CD14-positive monocyte (primary cell): ENCODE data around the gene CCT2. TPM values are rescaled to one million over a fixed set of nuclear protein-coding genes. Genes with fewer than 3 reads are reported as not detected.
A peak's percentile ranks its signal among the peaks of the same experiment; 100 is the strongest.

ENCODE experiments used
- DNase-seq, 3 donors: peaks; one replicate each; pipeline ENCODE4 v3.0.0-alpha.2; 2011 to 2022
- H2AFZ ChIP-seq: 2 replicates; pipeline ENCODE4 v1.6.0; 2012; ENCODE audit warnings: mild to moderate bottlenecking, low read depth, low read length, inconsistent platforms; ENCODE audit not compliant: insufficient read depth, poor library complexity, severe bottlenecking
- H3K27ac ChIP-seq, 2 donors: 1 replicate in 1 of 2; 2 replicates in 1 of 2; pipeline ENCODE4 v1.5.1; 2012 to 2013; ENCODE audit warnings: low read length in 2 of 2, control low read depth in 1 of 2, inconsistent platforms in 1 of 2, low read depth in 1 of 2, mild to moderate bottlenecking in 1 of 2
- H3K27me3 ChIP-seq, 2 donors: one replicate each; pipeline versions ENCODE4 v1.6.0 to v1.6.1; 2011 to 2013; ENCODE audit warnings: low read length in 2 of 2; ENCODE audit not compliant: control insufficient read depth in 2 of 2, insufficient read depth in 2 of 2
- H3K36me3 ChIP-seq, 2 donors: replicated peaks in 1 of 2; 1 replicate in 1 of 2; 2 replicates in 1 of 2; pipeline versions ENCODE4 v1.5.1 to v1.6.1; 2012 to 2013; ENCODE audit warnings: low read length in 2 of 2, control low read depth in 1 of 2, inconsistent platforms in 1 of 2, mild to moderate bottlenecking in 1 of 2; ENCODE audit not compliant: insufficient read depth in 2 of 2, control insufficient read depth in 1 of 2
- H3K4me1 ChIP-seq, 2 donors: 1 replicate in 1 of 2; 2 replicates in 1 of 2; pipeline versions ENCODE4 v1.5.1 to v1.6.1; 2012 to 2013; ENCODE audit warnings: low read length in 2 of 2, control low read depth in 1 of 2, inconsistent platforms in 1 of 2, mild to moderate bottlenecking in 1 of 2, moderate library complexity in 1 of 2; ENCODE audit not compliant: insufficient read depth in 2 of 2, control insufficient read depth in 1 of 2
- H3K4me2 ChIP-seq: replicated peaks from 2 replicates; pipeline ENCODE3; 2012; ENCODE audit warnings: low read length, moderate library complexity, mild to moderate bottlenecking; ENCODE audit not compliant: poor library complexity, severe bottlenecking; ENCODE audit errors: extremely low read depth
- H3K4me3 ChIP-seq, 3 experiments: fragments of 200-600 bp in 1 of 3; sonication (generic) in 1 of 3; replicated peaks in 1 of 3; 1 replicate in 2 of 3; 2 replicates in 1 of 3; pipeline ENCODE4 v1.5.1; 2011 to 2013; ENCODE audit warnings: low read length in 3 of 3, mild to moderate bottlenecking in 3 of 3, control low read depth in 2 of 3, low read depth in 2 of 3, inconsistent platforms in 1 of 3, moderate library complexity in 1 of 3
- H3K79me2 ChIP-seq: 2 replicates; pipeline ENCODE4 v1.6.0; 2012; ENCODE audit warnings: mild to moderate bottlenecking, control low read depth, inconsistent platforms, low read length, moderate library complexity; ENCODE audit not compliant: insufficient read depth
- H3K9ac ChIP-seq: 2 replicates; pipeline ENCODE4 v1.6.0; 2017; ENCODE audit warnings: low read length, mild to moderate bottlenecking; ENCODE audit not compliant: insufficient read depth, poor library complexity, severe bottlenecking
- H3K9me3 ChIP-seq, 2 donors: replicated peaks in 1 of 2; 1 replicate in 1 of 2; 2 replicates in 1 of 2; pipeline versions ENCODE4 v1.5.1 to v1.6.1; 2012 to 2013; ENCODE audit warnings: low read length in 2 of 2, control low read depth in 1 of 2; ENCODE audit not compliant: control insufficient read depth in 1 of 2, insufficient read depth in 1 of 2
- H4K20me1 ChIP-seq: 2 replicates; pipeline ENCODE4 v1.6.0; 2012; ENCODE audit warnings: mild to moderate bottlenecking, low read length, control low read depth, moderate library complexity; ENCODE audit not compliant: insufficient read depth
- H3K27ac Mint-ChIP-seq, 7 donors: one replicate each; pipeline ENCODE4 v1.8.0; 2020; ENCODE audit warnings: mild to moderate bottlenecking in 7 of 7, mixed read lengths in 7 of 7, moderate library complexity in 6 of 7, inconsistent platforms in 2 of 7
- H3K27me3 Mint-ChIP-seq, 3 donors: one replicate each; pipeline ENCODE4 v1.8.0; 2021 to 2022; ENCODE audit warnings: low read depth in 3 of 3, mild to moderate bottlenecking in 3 of 3, mixed read lengths in 3 of 3, moderate library complexity in 3 of 3, inconsistent platforms in 1 of 3
- H3K36me3 Mint-ChIP-seq, 2 donors: one replicate each; pipeline ENCODE4 v1.8.0; 2020; ENCODE audit warnings: mixed read lengths in 2 of 2, inconsistent platforms in 1 of 2, mild to moderate bottlenecking in 1 of 2
- H3K4me1 Mint-ChIP-seq: one replicate; pipeline ENCODE4 v1.8.0; 2020; ENCODE audit warnings: mild to moderate bottlenecking, mixed read lengths
- H3K4me3 Mint-ChIP-seq, 2 donors: one replicate each; pipeline ENCODE4 v1.8.0; 2020; ENCODE audit warnings: mild to moderate bottlenecking in 2 of 2, mixed read lengths in 2 of 2, moderate library complexity in 1 of 2
- H3K9me3 Mint-ChIP-seq, 7 donors: one replicate each; pipeline ENCODE4 v1.8.0; 2020 to 2022; ENCODE audit warnings: mixed read lengths in 7 of 7, mild to moderate bottlenecking in 6 of 7, moderate library complexity in 6 of 7, inconsistent platforms in 2 of 7
- WGBS: methylation state at CpG from one replicate; pipeline ENCODE4 v1.1.5; 2013; ENCODE audit warnings: missing lambda C conversion rate; ENCODE audit not compliant: insufficient coverage; 5-methylcytosine and 5-hydroxymethylcytosine counted together
- intact Hi-C, 2 donors: fragments of 100-400 bp; cut with micrococcal nuclease; formaldehyde crosslinking; loops; one replicate each; pipeline versions ENCODE4 v1.15.0 to v1.15.1; 2023
- polyA plus RNA-seq, 3 donors: library from polyadenylated mRNA; depleted of rRNA in 1 of 3; unstranded in 2 of 3; stranded (reverse) in 1 of 3; fragments of 300-500 nt in 2 of 3; fragments of >200 nt in 1 of 3; fragmentation: Illumina TruSeq in 2 of 3; gene quantifications; 1 replicate in 2 of 3; 2 replicates in 1 of 3; pipeline ENCODE4 v1.2.3, GENCODE V29; 2012 to 2021
- TF ChIP-seq, protein P1 (sequence below): fragments of 200-600 bp; IDR thresholded peaks from one replicate; pipeline ENCODE4 v1.8.0; 2022; ENCODE audit warnings: antibody characterized with exemption, mild to moderate bottlenecking

CCT2 gene
- polyA plus RNA-seq, 3 donors = 39.8 to 87.4 (median 63.3) TPM

DNA sequence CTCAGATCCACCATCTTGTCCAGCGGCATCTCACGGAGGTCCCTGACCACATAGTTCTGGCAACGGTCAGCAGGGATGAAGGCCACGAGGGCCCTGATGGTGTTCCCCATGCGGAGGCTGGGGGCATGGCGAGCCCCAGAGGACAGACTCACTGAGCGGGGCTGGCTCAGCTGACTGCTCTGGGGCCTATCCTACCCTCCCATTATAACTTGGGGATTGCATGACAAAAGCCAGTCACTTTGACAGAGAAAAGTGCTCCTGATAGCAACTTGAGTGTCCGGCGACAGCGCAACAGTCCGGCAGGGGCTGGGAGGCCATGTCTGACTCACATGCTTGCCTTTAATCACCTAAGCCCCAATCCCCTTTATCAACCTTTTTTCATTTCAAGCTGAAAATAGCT is 25.5 kb downstream of the CCT2 start, which contains the start of gene LRRC10:
LRRC10 (minus strand) TSS at position 179 of the 400 bp plus-strand sequence; CDS start at position 110, 69 bp downstream.
- no peaks in the 10 kb centered on the region for H3K79me2 ChIP-seq
- H3K27me3 ChIP-seq = no peaks in the 10 kb centered on the region
- no peak for DNase-seq
- Mint-ChIP-seq H3K36me3 (no peaks in the 10 kb centered on the region), H3K27me3 (peaks cover 0 to 2% (median 0%) of the 10 kb centered on the region in 3 donors), H3K27ac (peak within 1 kb of the TSS in 1 of 7 donors; percentile 50), H3K9me3 (peaks cover 0 to 7% (median 0%) of the 10 kb centered on the region in 7 donors), H3K4me1 (peaks cover 14% of the 10 kb centered on the region), H3K4me3 (peak within 1 kb of the TSS in 1 of 2 donors; percentile 60)
- intact Hi-C loops = no loop called here
- no peak within 1 kb of the TSS for H3K4me2 ChIP-seq
- TF ChIP-seq, protein P1, sequence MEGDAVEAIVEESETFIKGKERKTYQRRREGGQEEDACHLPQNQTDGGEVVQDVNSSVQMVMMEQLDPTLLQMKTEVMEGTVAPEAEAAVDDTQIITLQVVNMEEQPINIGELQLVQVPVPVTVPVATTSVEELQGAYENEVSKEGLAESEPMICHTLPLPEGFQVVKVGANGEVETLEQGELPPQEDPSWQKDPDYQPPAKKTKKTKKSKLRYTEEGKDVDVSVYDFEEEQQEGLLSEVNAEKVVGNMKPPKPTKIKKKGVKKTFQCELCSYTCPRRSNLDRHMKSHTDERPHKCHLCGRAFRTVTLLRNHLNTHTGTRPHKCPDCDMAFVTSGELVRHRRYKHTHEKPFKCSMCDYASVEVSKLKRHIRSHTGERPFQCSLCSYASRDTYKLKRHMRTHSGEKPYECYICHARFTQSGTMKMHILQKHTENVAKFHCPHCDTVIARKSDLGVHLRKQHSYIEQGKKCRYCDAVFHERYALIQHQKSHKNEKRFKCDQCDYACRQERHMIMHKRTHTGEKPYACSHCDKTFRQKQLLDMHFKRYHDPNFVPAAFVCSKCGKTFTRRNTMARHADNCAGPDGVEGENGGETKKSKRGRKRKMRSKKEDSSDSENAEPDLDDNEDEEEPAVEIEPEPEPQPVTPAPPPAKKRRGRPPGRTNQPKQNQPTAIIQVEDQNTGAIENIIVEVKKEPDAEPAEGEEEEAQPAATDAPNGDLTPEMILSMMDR = no peak
- no peak within 1 kb of the TSS for H3K27ac ChIP-seq
- no peaks in the 10 kb centered on the region for H3K36me3 ChIP-seq
- no peaks in the 10 kb centered on the region for H4K20me1 ChIP-seq
- WGBS = 97% methylated on average over 8 of the region's 11 CpGs
- no peak within 1 kb of the TSS for H2AFZ ChIP-seq
- H3K4me3 ChIP-seq = no peak within 1 kb of the TSS
- peaks cover 4 to 8% of the 10 kb centered on the region in 2 donors for H3K4me1 ChIP-seq
- H3K9ac ChIP-seq = no peak within 1 kb of the TSS
- H3K9me3 ChIP-seq = peaks cover 0 to 4% of the 10 kb centered on the region in 2 donors

DNA sequence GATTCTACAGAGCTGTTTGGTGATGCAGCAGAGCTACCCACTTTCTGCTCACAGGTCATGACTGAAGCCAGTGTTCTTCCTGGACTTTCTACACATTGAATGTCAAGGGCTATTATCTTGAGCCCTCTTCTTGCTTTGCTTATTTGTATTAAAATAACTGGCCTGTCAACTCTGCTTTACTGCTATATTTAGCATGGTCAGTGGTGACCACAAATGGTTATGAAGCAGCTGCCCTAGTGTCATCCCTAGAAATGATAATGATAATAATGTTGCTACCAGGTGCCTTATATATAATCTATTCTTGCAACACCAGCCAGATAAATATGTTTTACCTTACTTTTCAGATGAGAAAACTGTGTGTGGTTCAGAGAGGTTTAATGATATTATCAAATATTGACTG is 28.1 kb downstream of the CCT2 start:
- H3K27ac Mint-ChIP-seq = no peak overlapping the region
- H3K4me1 ChIP-seq = peaks cover 7 to 10% of the 10 kb centered on the region in 2 donors
- H3K4me3 ChIP-seq = no peak overlapping the region
- no peaks in the 10 kb centered on the region for H3K27me3 ChIP-seq
- no peaks in the 10 kb centered on the region for H4K20me1 ChIP-seq
- H3K36me3 ChIP-seq = no peaks in the 10 kb centered on the region
- H3K27ac ChIP-seq = no peak overlapping the region
- no peak overlapping the region for H3K4me2 ChIP-seq
- no peak overlapping the region for H3K4me3 Mint-ChIP-seq
- no peak overlapping the region for H2AFZ ChIP-seq
- no peak for DNase-seq
- H3K27me3 Mint-ChIP-seq = peaks cover 0 to 2% (median 2%) of the 10 kb centered on the region in 3 donors
- H3K9me3 Mint-ChIP-seq = peaks cover 0 to 7% (median 0%) of the 10 kb centered on the region in 7 donors
- no peak overlapping the region for H3K9ac ChIP-seq
- TF ChIP-seq, protein P1 = no peak
- peaks cover 15% of the 10 kb centered on the region for H3K4me1 Mint-ChIP-seq
- no peaks in the 10 kb centered on the region for H3K36me3 Mint-ChIP-seq
- no peaks in the 10 kb centered on the region for H3K79me2 ChIP-seq
- peaks cover 0 to 4% of the 10 kb centered on the region in 2 donors for H3K9me3 ChIP-seq
- intact Hi-C loops = no loop called here
